ENCODE measurements around the gene ATP2B2.

The ATP2B2 gene

DNA sequence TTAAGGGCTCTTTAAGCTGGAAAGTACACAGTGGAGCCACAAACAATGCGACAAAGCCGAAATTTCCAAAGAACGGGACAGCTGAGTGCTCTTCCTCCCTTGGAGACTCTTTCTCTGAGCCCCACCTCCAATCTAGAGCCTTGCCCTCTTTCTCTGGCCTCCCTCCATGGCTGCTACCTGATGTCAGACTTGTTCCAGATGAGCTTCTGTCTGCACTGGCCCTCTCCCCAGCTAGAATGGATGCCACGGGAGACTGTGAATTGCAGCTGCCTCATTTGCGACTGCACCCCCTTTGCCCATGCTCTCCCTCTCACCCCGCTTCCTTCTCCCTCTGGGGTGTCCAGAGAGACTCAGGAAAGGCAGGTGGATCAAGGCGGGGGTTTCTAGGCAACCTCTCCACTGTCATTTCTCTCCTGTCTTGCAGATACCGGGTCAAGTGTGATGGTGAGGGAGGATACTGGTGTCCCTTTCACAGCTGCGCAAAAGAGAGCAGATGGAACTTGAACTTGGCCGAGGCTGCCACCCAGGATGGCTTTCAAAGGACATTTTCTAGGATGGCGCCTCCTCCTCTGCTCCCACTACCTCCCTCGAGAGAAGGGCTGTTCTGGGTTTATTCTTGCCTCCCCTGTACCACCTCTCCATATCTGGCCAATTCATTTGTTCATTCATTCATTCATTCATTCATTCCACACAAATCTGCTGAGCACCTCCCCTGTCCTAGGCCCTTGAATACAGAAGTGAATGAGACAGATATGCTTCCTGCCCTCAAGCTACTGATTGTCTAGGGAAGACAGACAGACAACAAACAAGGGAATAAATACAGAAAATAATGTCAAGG is 12.8 kb downstream of the ATP2B2 start:
- no peak for DNase-seq

DNA sequence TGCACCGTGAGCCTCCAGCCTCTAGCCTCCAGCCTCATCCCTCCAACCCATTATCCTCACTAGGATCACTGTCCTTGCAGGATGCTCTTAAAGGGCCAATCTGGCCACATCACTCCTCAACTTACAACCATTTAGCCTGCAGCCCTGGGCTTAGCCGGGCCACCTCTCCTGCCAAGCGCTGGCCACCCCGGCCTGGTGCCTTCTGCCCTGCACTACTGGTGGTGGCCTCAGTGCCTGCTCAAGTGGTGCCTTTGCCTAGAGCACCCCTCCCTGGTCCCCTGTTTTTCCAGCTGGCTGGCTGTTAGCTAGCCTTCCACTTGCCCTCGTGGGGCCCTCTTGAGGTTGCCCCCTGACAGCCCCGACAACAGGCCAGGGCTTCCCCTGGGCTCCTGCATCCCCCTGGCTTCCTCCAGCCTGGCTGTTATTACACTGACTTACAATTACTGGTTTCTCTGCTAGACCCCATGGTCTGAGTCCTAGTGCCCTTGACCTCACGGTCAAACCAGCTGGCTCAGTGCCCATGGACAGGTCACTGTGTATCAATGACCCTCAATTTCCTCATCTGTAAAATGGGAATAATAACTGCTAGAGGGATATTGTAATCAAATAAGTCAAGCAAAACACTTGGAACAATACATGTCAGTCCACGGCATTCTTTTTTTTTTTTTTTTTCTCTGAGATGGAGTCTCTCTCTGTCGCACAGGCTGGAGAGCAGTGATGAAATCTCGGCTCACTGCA is 15.5 kb downstream of the ATP2B2 start:
- DNase-seq: no peak

GRCh38 chr3:10487988-10488633 is 17.3 kb downstream of the ATP2B2 start:
- DNase-seq: no peak

DNA sequence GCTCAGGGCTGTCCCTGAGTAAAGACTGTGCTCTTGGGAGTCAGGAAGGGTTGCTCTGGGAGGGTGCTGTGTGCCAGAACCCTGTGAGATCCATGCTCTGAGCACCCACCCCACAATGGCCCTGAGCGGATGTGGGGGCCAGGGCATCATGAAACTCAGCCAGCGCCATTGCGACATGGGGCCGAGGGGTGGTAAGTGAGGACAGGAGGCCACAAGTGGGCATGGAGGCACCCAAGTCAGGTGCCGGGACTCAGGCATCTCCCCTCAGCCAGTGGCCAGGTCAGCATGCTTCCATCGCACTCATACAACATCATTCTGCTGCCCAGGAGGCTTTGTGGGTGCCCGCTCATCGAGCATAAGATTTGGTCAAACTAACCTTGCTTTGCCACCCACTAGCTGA is 19.6 kb downstream of the ATP2B2 start:
- no peak for DNase-seq

- no peak for DNase-seq
Measured at GRCh38 chr3:10485380-10485779, 20.0 kb downstream of the ATP2B2 start.

DNA sequence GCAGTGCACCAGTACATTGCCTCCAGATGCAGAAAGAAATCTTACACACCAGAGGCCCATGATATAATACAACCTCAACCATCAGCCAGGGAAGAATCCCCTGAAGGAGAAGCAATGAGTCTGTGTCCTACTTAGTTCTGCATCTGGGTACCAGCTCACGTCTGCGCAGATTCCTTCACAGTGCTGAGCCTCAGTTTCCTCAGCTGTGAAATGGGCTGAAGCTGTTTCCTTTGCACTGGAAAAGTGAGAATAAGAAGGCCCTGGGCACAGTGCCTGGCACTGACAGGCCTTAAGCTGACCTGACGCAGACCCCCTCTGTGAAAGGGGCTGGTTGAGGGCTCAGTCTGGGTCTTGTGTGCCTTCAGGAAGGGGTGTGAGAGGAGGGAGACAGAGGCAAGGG is 20.7 kb downstream of the ATP2B2 start:
- DNase-seq: no peak

- DNase-seq: no peak
Measured at GRCh38 chr3:10483686-10484345, 21.6 kb downstream of the ATP2B2 start.

- no peak for DNase-seq
Measured at GRCh38 chr3:10483364-10483675, 22.1 kb downstream of the ATP2B2 start.

DNA sequence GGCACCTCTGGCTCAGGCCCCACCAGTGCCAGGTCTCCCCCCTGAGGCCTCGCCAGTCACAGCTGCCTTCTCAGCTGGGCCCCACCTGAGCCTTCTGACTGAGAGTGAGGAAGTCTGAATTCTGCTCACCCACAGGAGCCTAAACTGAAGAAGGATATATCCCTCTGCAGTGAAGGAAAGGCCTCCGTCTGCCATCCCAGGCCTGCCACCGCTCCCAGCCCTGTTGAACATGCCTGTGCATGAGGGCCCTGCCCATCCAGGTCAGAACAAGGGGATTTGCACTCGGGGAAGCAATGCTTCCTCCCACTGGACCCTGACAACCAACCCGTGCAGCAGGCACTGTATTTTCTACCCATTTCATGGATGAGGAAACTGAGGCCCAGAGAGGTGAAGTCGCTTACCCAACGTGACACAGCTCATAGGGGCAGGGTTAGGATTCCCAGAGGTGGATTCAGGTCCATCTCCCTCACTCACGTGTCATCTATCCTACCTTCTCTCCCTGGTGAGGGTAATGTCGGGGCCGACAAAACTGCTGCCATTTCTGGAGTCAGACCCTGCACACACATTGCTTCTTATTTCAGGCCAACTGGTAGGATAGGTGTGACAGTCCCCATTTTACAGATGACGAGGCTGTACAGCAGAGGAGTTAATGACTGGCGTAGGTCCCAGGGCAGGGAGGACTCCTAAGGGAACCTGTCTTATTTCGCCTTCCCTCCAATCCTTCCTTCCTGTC is 22.6 kb downstream of the ATP2B2 start:
- DNase-seq: no peak

- DNase-seq: no peak
Measured at GRCh38 chr3:10480871-10481378, 24.5 kb downstream of the ATP2B2 start.

DNA sequence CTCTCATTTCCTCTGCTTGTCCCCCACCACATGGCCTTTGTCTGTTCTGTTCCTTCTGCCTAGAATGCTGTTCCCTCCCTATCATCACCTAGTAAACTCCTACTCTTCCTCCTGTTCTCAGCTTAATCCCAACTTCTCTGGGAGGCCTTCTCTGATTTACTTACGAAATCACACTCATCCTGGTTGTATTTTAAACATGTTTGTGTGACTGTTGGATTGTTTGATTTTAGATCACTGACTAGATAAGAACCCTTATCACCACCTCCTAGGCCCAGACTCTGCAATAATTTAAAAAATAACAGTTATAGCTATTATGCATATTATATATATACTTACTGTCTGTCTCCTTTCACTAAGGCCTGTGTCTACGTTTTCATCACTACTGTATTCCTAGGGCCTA is 26.1 kb downstream of the ATP2B2 start:
- no peak for DNase-seq

- DNase-seq: no peak
Measured at GRCh38 chr3:10475983-10476382, 29.4 kb downstream of the ATP2B2 start.

- DNase-seq: no peak
Measured at GRCh38 chr3:10474847-10475246, 30.5 kb downstream of the ATP2B2 start.

- no peak for DNase-seq
Measured at GRCh38 chr3:10474275-10474646, 31.1 kb downstream of the ATP2B2 start.

DNA sequence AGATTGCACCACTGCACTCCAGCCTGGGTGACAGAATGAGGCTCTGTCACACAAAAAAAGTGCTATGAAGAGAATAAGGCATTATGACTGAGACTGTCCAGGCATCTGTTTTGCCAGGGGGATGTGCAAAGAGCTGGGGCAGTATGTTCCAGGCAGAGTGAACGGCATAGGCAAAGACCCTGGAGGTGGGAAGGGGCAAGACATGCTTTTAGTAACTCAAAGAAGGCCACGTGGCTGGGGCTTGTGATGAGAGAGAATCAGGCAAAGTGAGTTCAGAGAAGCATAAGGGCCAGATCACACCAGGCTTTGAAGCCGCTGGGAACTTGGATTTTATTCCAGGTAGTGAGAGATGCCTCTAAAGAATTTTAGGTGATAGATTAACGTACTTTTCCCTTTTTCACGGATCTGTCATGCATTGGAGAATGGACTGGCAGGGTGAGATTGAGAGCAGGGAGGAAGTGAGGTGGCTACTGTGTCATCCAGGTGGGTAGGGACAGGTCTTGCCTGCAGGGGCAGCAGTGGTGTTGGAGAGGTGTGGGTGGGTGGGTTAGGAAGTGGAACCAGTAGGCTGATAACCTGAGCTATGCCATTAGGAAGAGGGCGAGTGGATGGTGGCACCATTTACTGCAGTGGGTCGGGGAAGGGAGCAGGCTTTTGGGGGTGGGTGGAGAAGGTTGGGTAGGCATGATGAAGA is 31.7 kb downstream of the ATP2B2 start:
- DNase-seq: no peak

GRCh38 chr3:10472877-10473440 is 32.4 kb downstream of the ATP2B2 start:
- DNase-seq: no peak

DNA sequence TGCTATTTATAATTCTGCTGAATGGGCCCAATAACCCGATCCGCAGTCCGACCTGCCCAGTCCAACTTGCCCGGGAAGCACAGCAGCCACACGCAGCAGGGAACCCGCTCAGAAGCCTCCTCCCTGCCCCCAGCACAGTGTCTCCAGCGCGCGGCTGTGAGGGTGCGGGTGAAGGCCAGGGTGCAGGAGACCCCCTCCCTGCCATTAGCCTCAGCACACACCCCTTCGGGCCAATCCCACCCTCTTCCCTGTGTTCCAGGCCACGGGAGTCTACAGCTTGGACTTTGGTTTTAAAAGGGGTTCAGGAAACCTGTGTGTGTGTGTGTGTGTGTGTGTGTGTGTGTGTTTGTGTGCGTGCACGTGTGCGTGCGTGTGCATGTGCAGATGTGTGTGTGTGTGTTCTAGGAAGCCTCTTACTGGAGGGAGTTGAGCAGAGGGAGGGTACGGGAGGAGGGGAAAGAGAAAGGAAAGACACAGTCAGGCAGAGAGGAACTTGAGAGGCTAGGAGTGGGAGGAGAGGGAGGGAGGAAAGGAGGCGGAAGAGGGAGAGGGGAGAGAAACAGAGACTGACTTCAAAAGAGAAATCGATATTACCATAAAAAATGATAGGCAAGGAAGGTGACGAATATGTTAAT is 34.2 kb downstream of the ATP2B2 start:
- peak; percentile 18 for DNase-seq

GRCh38 chr3:10470120-10471053 is 35.0 kb downstream of the ATP2B2 start:
- DNase-seq: no peak

GRCh38 chr3:10469441-10470119 is 35.8 kb downstream of the ATP2B2 start:
- DNase-seq: no peak
